A673 (cell line): Measurements from ENCODE around the gene ZNF823. TPM values are rescaled to one million over a fixed set of nuclear protein-coding genes. Genes with fewer than 3 reads are reported as not detected.

ENCODE experiments used
- BruUV-seq: library from RNA; stranded (reverse); fragments of 400-500 nt; replicated peaks from 2 replicates; lab custom pipeline; 2021; lab: Mats Ljungman, UMichigan
- CTCF ChIA-PET: fragments of 300-600 bp; sonication (Branson Sonifier 250); formaldehyde crosslinking; loops from one replicate; lab custom pipeline; 2022; ENCODE audit warnings: antibody characterized with exemption; lab: Charles Lee
- POLR2A ChIA-PET: fragments of 300-600 bp; sonication (Branson Sonifier 250); formaldehyde crosslinking; loops from one replicate; lab custom pipeline; 2022; ENCODE audit warnings: antibody characterized with exemption; ENCODE audit not compliant: low non-redundant PET; lab: Charles Lee
- DNase-seq: peaks from one replicate; pipeline ENCODE4 v3.0.0-alpha.2; 2015; ENCODE audit warnings: low spot score
- H3K27ac ChIP-seq: fragments of 200-600 bp; sonication (generic); 2 replicates; pipeline ENCODE4 v1.5.1; 2016; ENCODE audit warnings: mixed run types, low read depth, mild to moderate bottlenecking, mixed read lengths, antibody characterized with exemption, low read length; ENCODE audit not compliant: poor library complexity, severe bottlenecking
- H3K27me3 ChIP-seq: fragments of 200-600 bp; sonication (generic); replicated peaks from 2 replicates; pipeline ENCODE4 v1.6.1; 2017; ENCODE audit warnings: mixed run types, low read depth, mild to moderate bottlenecking, mixed read lengths, antibody characterized with exemption, low read length; ENCODE audit not compliant: insufficient read depth, poor library complexity
- H3K36me3 ChIP-seq: fragments of 200-600 bp; sonication (generic); 2 replicates; pipeline ENCODE4 v1.6.1; 2016; ENCODE audit warnings: mixed run types, mild to moderate bottlenecking, mixed read lengths, antibody characterized with exemption, low read length; ENCODE audit not compliant: insufficient read depth, poor library complexity, severe bottlenecking
- H3K4me1 ChIP-seq: fragments of 200-600 bp; sonication (generic); 2 replicates; pipeline ENCODE4 v1.6.1; 2017; ENCODE audit warnings: mixed run types, mild to moderate bottlenecking, mixed read lengths, antibody characterized with exemption, low read length; ENCODE audit not compliant: insufficient read depth, poor library complexity, severe bottlenecking
- H3K4me3 ChIP-seq: fragments of 200-600 bp; sonication (generic); 2 replicates; pipeline ENCODE4 v1.5.1; 2016; ENCODE audit warnings: low read depth, mixed run types, mild to moderate bottlenecking, mixed read lengths, low read length; ENCODE audit not compliant: poor library complexity, severe bottlenecking
- H3K9me3 ChIP-seq: fragments of 200-600 bp; sonication (generic); 2 replicates; pipeline ENCODE4 v1.6.1; 2016; ENCODE audit warnings: mixed run types, low read depth, mild to moderate bottlenecking, mixed read lengths, antibody characterized with exemption, low read length; ENCODE audit not compliant: poor library complexity, severe bottlenecking
- CTCF ChIP-seq: fragments of 300-800, 200-600 bp; sonication (generic); conservative IDR thresholded peaks from 2 replicates; pipeline ENCODE4 v1.5.1; 2017; ENCODE audit warnings: low read depth, mild to moderate bottlenecking, antibody characterized with exemption, low read length, moderate library complexity, mixed read lengths
- EZH2 ChIP-seq: fragments of 200-600 bp; sonication (generic); IDR thresholded peaks from 2 replicates; pipeline ENCODE4 v1.6.1; 2017; ENCODE audit warnings: borderline replicate concordance, low read depth, mild to moderate bottlenecking, mixed read lengths, antibody characterized with exemption, low read length; ENCODE audit not compliant: poor library complexity, severe bottlenecking
- intact Hi-C: fragments of 100-400 bp; cut with micrococcal nuclease; formaldehyde crosslinking; loops from one replicate; pipeline ENCODE4 v1.10.0; 2022; ENCODE audit not compliant: unreplicated experiment
- total RNA-seq: library from RNA; stranded (reverse); gene quantifications from 2 replicates; pipeline ENCODE4 v1.2.3, GENCODE V29; 2021

ZNF823 gene
- total RNA-seq, 1 experiment from 2014 or later: 8.4 TPM

DNA sequence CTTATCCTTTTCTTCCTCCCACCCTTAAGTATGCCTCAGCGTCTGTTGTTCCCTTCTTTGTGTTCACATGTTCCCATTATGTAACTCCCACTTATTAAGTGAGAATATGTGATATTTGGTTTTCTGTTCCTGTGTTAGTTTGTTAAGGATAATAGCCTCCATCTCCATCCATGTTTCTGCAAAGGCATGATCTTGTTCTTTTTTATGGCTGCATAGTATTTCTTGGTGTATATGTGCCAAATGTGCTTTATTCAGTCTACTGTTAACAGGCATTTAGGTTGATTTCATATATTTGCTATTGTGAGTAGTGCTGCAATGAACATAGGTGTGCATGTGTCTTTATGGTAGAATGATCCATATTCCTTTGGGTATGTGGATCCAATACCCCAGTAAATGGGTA lies 24.9 kb upstream of the ZNF823 start:
- no peak overlapping the region for H3K4me3 ChIP-seq
- BruUV-seq: no TSS peak
- no peaks in the 10 kb centered on the region for H3K4me1 ChIP-seq
- H3K36me3 ChIP-seq: no peaks in the 10 kb centered on the region
- POLR2A ChIA-PET: no interaction called here
- no peak for DNase-seq
- H3K27me3 ChIP-seq: no peaks in the 10 kb centered on the region
- CTCF ChIA-PET: no interaction called here
- intact Hi-C loops: no loop called here
- TF ChIP-seq EZH2 (no peak), CTCF (no peak)
- H3K9me3 ChIP-seq: peaks cover 4% of the 10 kb centered on the region
- no peak overlapping the region for H3K27ac ChIP-seq

- Histone ChIP-seq H3K27ac (no peak overlapping the region), H3K4me3 (no peak overlapping the region), H3K9me3 (peaks cover 4% of the 10 kb centered on the region), H3K27me3 (no peaks in the 10 kb centered on the region), H3K36me3 (no peaks in the 10 kb centered on the region), H3K4me1 (no peaks in the 10 kb centered on the region)
- no peak for DNase-seq
- ChIA-PET POLR2A (no interaction called here), CTCF (interaction anchor here (0.6 kb wide), 1 partner anchor 200 kb away, joined by 4 read pairs; no protein-coding TSS in a partner anchor)
- no TSS peak for BruUV-seq
- TF ChIP-seq CTCF: no peak
- no peak for TF ChIP-seq EZH2
- intact Hi-C loops: no loop called here
These were observed 24.4 kb upstream of the ZNF823 start for GRCh38 chr19:11763117-11763516.

- no peak overlapping the region for H3K27ac ChIP-seq
- no peak for DNase-seq
- TF ChIP-seq CTCF (no peak), EZH2 (no peak)
- no peaks in the 10 kb centered on the region for H3K4me1 ChIP-seq
- no peaks in the 10 kb centered on the region for H3K27me3 ChIP-seq
- intact Hi-C loops: no loop called here
- POLR2A ChIA-PET: no interaction called here
- no peak overlapping the region for H3K4me3 ChIP-seq
- CTCF ChIA-PET: no interaction called here
- no TSS peak for BruUV-seq
- no peaks in the 10 kb centered on the region for H3K36me3 ChIP-seq
- peaks cover 25% of the 10 kb centered on the region for H3K9me3 ChIP-seq
These were observed 21.1 kb upstream of the ZNF823 start for GRCh38 chr19:11759805-11760204.
